ELF-1 (cell line): ENCODE data around the gene SLC22A16.
"Not testable (repeated sequence)": the region's sequence is repeated elsewhere in the genome, so short reads cannot be mapped to it uniquely, and the experiment has no call there.

ENCODE experiments used
- DNase-seq: peaks from one replicate; pipeline ENCODE4 v3.0.0-alpha.2; 2016; ENCODE audit warnings: low read depth, low spot score

Gene SLC22A16

DNA sequence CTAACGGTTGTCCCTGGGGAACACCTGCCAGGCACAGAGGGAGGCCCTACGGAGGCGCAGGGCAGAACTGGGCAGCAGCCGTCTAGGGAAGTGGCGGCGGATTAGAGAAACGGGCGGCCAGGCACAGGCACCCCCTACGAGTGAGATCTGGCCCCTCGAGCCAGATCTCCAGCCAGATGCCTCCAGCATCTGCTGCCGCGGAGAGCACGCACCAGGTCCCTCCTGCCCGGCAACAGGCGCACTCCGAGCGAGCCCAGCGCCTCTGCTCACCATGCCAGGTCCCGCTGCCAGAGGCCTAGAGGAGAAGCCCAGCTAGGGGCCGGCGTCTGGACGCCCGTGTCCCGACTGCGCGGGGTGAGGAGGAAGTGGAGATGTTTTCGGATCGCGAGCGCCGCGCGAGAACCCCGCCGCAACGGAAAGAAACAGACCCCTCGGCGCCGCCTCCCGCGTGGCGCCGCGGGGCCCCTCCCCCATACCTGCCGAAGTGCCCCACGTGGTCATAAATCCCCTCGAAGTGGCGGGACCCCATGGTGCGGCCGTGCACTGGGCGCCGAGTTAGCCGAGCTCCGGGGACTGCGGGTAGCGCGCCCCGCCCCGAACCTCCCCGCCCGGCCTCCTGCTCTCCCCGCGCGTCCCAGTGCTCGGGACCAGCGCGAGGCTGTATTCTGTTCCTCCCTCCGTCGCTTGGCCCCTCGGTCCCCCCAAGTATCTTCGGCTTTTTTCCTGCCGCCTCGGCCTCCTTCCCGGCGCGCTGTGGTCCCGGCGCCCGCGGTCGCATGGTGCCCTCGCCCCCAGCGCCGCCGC, at the start of gene SLC22A16:
Gene SLC22A16, minus strand, starts transcription at position 568 of the 804 bp plus-strand sequence. Its CDS starts 39 bp downstream, at position 529.
- DNase-seq, result peak; percentile 44

GRCh38 chr6:110525001-110525400, 48.6 kb upstream of the SLC22A16 start:
- no peak for DNase-seq

DNA sequence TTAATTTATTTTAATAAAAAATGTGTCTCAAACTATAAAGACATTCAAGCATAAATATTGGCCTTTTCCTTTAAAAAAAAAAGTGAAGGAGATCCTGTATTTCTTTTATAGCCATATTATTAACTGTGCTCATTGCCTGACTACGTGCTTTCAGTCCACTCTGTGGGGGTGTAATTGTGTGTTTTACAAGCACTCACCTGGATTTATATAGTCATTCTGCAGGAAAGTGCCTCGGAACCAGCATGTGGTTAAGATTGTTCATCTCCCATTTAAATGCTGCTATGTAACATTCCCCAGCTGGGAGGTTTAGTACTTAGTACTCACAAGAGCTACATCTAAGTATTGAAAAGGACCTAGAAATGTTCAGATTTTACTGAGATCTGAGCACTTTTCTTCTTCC, 47.9 kb upstream of the SLC22A16 start:
- no peak for DNase-seq

GRCh38 chr6:110523451-110524021, 47.1 kb upstream of the SLC22A16 start:
- DNase-seq, result no peak

- no peak for DNase-seq
Observed at GRCh38 chr6:110522427-110522826, 46.0 kb upstream of the SLC22A16 start.

DNA sequence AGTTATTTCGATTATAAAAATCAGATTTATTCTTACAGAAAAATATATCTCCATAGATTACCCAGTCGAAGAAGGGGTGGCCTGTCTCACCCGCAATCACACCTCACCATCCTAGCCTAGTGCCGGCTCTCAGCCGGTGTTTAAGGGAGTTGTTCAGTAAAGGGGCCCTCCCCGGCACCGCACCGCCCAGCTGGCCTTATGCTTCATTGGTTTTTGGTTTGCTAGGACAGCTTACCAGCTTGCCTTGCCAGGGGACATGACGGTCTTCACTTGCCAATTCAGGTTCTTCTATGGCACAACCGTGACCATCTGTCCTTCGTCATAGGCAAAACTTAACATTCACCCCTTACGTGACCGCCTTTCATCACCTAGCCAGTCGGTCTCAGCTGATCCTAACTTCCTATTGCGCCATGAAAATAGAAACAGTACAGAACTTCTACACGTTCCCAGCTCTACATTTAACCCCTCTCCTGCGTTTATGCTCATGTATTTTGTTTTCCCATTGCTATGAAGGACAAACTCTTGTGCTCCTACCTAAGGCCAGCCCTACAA, 44.7 kb upstream of the SLC22A16 start:
- DNase-seq, result no peak

DNA sequence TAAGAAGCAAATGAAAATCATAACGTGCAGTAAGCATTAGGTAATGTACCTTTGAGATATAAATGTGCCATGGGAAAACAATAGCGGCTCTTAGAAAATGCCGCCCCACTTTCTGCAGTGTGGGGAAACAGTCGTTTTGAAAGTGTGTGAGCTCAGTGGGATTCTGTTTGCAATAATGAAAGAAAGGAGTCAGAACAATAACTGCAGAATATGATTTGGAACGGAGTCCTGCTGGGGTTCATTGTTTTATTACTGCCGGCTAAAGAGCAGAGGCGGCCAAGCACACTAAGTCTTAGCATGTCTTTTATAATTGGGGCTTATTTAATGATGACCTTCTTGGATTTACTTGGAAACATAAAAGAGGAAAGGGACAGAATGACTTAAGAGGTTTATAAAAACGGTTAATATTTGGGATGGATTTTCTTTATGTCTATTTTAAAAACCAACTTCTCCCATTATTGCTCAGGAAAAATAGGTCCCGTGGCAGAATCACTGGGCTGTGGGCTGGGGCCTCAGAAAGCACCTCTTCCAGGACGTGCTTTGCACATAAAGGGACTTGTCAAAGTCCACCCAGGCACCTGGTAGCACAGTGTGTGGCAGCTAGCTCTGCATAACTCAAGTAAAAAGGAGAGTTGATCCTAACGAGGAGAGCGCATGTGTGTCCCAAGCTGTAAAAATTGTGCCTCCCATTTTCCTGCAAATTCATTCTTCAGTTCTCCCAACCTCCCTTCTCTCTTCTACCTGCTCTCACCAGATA, 44.0 kb upstream of the SLC22A16 start:
- DNase-seq, result no peak

DNA sequence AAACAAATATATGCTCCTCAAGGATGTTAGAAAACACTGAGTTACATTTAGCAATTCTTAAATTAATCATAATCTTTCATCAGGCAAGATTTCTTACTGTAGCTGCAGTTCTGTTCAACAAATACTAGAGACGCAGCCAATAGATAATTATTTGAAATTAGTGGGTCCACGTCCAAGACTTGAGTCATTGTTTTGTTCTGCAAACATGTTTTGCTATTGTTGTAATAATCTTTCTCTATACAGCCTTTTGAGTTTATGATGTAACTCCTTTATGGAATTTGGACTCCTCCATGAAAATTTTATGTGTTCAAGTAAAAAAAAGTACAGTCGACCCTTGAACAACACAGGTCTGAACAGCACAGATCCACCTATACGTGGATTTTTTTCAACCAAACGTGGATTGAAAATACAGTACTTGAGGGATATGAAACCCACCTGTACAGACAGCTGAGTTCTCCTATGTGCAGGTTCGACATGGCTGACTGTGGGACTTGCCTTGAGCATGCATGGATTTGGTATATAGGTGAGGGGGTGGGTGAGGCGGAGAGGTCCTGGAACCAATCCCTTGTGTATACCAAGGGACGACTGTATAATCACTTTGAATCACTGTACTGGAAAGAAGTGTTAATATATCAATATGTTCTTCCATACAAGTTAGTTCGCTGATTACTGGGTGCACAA, 41.3 kb upstream of the SLC22A16 start:
- DNase-seq, result no peak

- DNase-seq, result no peak
Observed at GRCh38 chr6:110517034-110517433, 40.6 kb upstream of the SLC22A16 start.

GRCh38 chr6:110514818-110515217, 38.4 kb upstream of the SLC22A16 start:
- no peak for DNase-seq

DNA sequence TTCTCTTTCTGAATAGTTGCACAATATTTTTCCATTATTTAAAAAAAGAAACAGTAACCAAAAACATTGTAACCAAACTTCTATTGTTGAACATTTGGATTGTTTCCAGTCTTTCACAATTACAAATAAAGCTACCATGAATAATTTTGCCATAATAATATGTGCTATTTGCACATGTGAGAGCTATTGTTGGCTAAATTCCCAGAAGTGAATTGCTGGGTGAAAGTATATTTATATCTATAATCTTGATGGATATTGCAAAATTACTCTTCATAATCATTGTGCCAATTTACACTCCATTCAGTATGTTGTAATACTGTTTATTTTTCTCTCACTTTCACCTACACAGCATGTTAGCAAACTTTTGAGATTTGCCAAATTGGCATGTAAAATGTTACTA, 36.6 kb upstream of the SLC22A16 start:
- no peak for DNase-seq

DNA sequence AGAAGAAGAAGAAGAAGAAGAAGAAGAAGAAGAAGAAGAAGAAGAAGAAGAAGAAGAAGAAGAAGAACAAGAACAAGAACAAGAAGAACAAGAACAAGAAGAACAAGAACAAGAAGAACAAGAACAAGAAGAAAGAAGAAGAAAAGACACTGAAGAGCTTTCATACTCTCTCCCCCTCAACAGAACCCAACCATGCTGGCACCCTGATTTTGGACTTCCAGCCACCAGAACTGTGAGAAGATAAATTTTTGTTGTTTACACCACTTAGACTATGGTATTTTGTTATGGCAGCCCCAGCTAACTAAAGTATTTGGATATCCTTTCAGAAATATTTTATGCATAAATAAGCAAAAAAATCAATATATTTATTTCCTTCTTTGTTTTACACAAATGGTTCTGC, 36.1 kb upstream of the SLC22A16 start:
- DNase-seq, result not testable (repeated sequence)

DNA sequence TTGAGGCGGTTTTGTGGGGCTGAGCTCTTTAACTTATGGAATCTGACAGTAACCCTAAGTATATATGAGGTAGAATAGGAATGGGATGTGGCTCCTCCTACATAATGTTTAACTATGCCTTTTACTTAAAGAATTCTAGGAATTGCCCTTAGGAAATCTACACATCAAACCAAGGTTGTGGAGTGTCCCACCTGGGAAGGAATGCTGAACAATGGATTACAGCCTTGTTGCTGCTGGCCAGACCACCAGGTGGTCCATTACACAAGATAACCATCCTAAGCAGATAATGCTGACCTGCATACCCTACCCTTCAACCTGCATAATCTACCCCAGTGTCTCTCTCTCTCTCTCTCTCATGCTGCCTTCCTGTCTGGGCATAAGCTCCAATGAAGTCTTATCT, 35.0 kb upstream of the SLC22A16 start:
- peak; percentile 88 for DNase-seq

GRCh38 chr6:110509617-110510241, 33.3 kb upstream of the SLC22A16 start:
- peak; percentile 47 for DNase-seq

DNA sequence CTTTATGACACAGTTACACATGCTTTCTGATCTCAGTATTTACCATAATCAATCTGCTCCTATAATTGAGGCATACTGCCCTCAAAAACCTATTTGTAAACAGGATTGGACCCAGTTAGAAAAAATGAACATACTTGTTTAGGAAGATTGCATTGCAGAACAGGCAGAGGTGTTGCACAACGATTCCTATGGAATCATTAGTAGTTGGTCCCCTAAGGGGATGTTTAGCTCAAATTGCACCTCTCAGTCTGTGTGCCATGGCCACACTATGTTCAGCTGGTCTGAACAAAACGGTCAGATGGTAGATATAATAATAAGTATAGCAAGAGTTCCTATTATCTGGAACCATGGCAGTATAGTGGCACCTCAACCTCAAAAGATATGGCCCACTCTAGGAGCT, 28.5 kb upstream of the SLC22A16 start:
- DNase-seq, result not testable (repeated sequence)

DNA sequence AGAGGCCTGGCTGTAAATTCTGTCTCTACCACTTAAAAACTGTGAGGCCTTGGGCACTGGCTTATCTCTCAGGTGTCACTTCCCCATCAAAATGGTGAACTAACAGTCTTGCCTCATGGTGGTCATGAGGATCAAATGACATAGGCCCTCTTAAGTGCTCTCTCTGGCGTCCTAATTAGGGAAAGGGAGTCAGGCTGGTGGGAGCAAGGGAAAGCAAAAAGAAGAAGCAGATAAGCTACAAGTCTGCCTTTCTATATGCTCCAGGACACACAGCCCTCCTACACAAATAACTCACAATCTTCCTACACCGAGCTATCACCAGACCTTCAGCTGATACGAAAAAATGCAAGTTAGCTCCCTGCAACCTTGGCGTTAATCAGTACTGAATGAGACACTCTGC, 19.5 kb upstream of the SLC22A16 start:
- DNase-seq, result peak; percentile 25

DNA sequence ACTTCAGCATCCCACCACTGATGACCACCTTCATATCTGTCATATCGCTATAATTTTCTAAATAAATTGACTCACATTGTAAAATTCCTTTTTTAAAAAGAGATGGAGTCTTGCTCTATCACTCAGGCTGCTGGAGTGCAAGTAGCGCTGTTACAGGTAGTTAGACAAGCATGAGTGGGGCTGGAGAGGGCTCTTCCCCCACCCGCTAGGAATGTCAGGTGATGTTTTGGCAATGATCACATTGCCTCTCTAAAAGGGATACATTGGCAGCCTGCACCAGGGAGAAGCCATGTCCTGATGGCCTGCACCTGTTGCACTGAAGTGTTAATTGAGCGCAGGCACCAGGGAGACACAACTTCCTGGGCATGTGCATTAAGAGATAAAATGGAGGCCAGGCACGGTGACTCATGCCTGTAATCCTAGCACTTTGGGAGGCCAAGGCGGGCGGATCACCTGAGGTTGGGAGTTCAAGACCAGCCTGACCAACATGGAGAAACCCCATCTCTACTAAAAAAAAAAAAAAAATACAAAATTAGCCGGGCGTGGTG, 16.9 kb upstream of the SLC22A16 start:
- no peak for DNase-seq

- no peak for DNase-seq
Observed at GRCh38 chr6:110492584-110492983, 16.2 kb upstream of the SLC22A16 start.

DNA sequence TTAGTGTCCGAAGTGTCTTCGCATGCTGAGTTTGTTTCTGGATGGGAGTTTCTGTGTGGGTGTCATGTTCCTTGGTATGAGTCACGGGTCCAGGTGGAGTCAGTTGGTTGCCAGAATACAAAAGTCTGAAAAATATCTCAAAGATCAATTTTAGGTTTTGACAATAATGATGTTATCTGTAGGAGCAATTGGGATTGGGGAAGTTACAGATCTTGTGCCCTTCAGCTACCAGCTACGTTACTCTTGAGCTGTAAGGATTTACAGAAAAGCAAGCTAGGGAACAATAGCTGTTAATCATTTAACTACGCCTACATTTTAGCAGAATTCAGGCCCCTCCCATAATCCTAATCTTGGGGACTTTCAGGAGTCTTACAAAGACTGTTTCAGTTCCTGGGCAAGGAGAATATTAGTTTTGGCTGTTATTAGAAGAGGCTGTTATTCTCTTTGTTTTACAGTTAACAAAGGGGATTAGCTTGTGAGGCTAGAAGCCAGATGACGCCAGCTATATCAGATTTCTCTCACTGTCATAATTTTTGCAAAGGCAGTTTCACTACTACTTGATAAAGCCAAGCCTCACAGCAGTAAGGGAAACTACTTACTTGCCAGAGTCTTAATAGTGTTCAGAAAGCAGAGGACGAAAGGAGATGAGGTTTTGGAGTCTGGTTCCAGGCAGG, 15.4 kb upstream of the SLC22A16 start:
- no peak for DNase-seq

DNA sequence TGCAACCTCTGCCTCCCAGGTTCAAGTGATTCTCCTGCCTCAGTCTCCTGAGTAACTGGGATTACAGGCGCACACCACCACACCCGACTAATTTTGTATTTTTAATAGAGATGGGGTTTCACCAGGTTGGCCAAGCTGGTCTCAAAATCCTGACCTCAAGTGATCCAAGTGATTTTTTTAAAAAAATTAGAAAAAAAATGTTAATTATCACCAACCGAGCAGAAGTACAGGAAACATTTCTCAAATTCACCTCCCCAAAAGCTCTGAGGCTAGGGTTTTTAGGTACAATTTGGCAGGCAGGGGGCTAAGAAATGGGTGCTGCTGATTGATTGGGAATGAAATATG, 14.9 kb upstream of the SLC22A16 start:
- no peak for DNase-seq
